Activated CD8-positive, alpha-beta memory T cell treated with anti-CD3 and anti-CD28 coated beads for 1 hour (primary cell): ENCODE data around the gene MAP1LC3B2.
"Not testable (repeated sequence)": the region's sequence is repeated elsewhere in the genome, so short reads cannot be mapped to it uniquely, and the experiment has no call there.

Experiments
- DNase-seq, 2 donors: peaks; one replicate each; pipeline ENCODE4 v3.0.0-alpha.2; 2020; ENCODE audit warnings: low read depth in 1 of 2; ENCODE audit errors: extremely low read depth in 1 of 2

Gene MAP1LC3B2

GRCh38 chr12:116556964-116557698 is 2.0 kb upstream of the MAP1LC3B2 start:
- DNase-seq = no peak

- DNase-seq = no peak
Measured at GRCh38 chr12:116558280-116559161, 660 bp upstream of the MAP1LC3B2 start.

GRCh38 chr12:116561181-116561821 is 2.1 kb downstream of the MAP1LC3B2 start:
- DNase-seq = no peak

- no peak for DNase-seq
Measured at GRCh38 chr12:116562090-116562489, 2.9 kb downstream of the MAP1LC3B2 start.

- no peak for DNase-seq
Measured at GRCh38 chr12:116563262-116563661, 4.1 kb downstream of the MAP1LC3B2 start.

GRCh38 chr12:116564080-116564479 is 4.9 kb downstream of the MAP1LC3B2 start:
- no peak for DNase-seq

GRCh38 chr12:116565221-116565620 is 6.0 kb downstream of the MAP1LC3B2 start:
- DNase-seq = not testable (repeated sequence)

GRCh38 chr12:116565963-116566362 is 6.8 kb downstream of the MAP1LC3B2 start:
- DNase-seq = no peak

- DNase-seq = no peak
Measured at GRCh38 chr12:116568203-116568602, 9.0 kb downstream of the MAP1LC3B2 start.

GRCh38 chr12:116571089-116571488 is 11.9 kb downstream of the MAP1LC3B2 start:
- no peak for DNase-seq

- DNase-seq = no peak
Measured at GRCh38 chr12:116573776-116574175, 14.6 kb downstream of the MAP1LC3B2 start.

GRCh38 chr12:116575754-116576153 is 16.6 kb downstream of the MAP1LC3B2 start:
- DNase-seq = not testable (repeated sequence)

- DNase-seq = no peak
Measured at GRCh38 chr12:116577154-116577561, 18.0 kb downstream of the MAP1LC3B2 start.

- no peak for DNase-seq
Measured at GRCh38 chr12:116578051-116578450, 18.9 kb downstream of the MAP1LC3B2 start.

- no peak for DNase-seq
Measured at GRCh38 chr12:116582610-116583009, 23.4 kb downstream of the MAP1LC3B2 start.

- DNase-seq = no peak
Measured at GRCh38 chr12:116583129-116583694, 24.0 kb downstream of the MAP1LC3B2 start.

GRCh38 chr12:116587270-116587669 is 28.1 kb downstream of the MAP1LC3B2 start:
- no peak for DNase-seq

- no peak for DNase-seq
Measured at GRCh38 chr12:116588390-116589028, 29.3 kb downstream of the MAP1LC3B2 start.

GRCh38 chr12:116589581-116589980 is 30.4 kb downstream of the MAP1LC3B2 start:
- no peak for DNase-seq

- no peak for DNase-seq
Measured at GRCh38 chr12:116590561-116590960, 31.4 kb downstream of the MAP1LC3B2 start.
